Spleen (tissue), 7 donors: Measurements from ENCODE around the gene RECK.

Experiments
- CTCF ChIP-seq, 11 experiments: fragments of 200-600 bp in 7 of 11; fragments of 450-650 bp in 4 of 11; sonication (generic) in 4 of 11; IDR thresholded peaks in 8 of 11; conservative IDR thresholded peaks in 3 of 11; 1 replicate in 7 of 11; 2 replicates in 4 of 11; pipeline versions ENCODE4 v1.4.0 to v1.8.0; 2016 to 2021; ENCODE audit warnings: antibody characterized with exemption in 11 of 11, inconsistent platforms in 4 of 11, mild to moderate bottlenecking in 1 of 11
- POLR2A ChIP-seq, 3 donors: fragments of 450-650 bp; IDR thresholded peaks; one replicate each; pipeline ENCODE4 v1.5.1; 2017; ENCODE audit warnings: antibody characterized with exemption in 3 of 3, mild to moderate bottlenecking in 1 of 3
- donor health status: DM: no; HTN: no; CAD: no; lungs with moderate emphysema.
- donor health status: DM: no; HTN: no; CAD: no.
- donor health status: DM: no; HTN: no; CAD: no.

- TF ChIP-seq CTCF (IDR thresholded peaks at IDR 0.05 in 8 of 11, conservative IDR thresholded peaks at IDR 0.05 in 3 of 11), result no peak
- TF ChIP-seq POLR2A (IDR thresholded peaks at IDR 0.05), result no peak
Observed at GRCh38 chr9:36125062-36125855, 88.5 kb downstream of the RECK start.
